NB4 (cell line): ENCODE data around the gene PLEKHA6.

Experiments used
- DNase-seq: peaks from one replicate; pipeline ENCODE4 v3.0.0; 2010; ENCODE audit warnings: low read depth
- H3K4me3 ChIP-seq: one replicate; pipeline ENCODE4 v1.5.1; 2011; ENCODE audit warnings: mild to moderate bottlenecking, low read depth, low read length, moderate library complexity
- CTCF ChIP-seq: IDR thresholded peaks from one replicate; pipeline ENCODE4 v1.5.1; 2012; ENCODE audit warnings: low read depth, low read length
- MAX ChIP-seq: IDR thresholded peaks from 2 replicates; pipeline ENCODE4 v1.6.1; 2011; ENCODE audit warnings: low read depth, low read length
- MYC ChIP-seq: IDR thresholded peaks from 2 replicates; pipeline ENCODE4 v1.6.1; 2011; ENCODE audit warnings: low read depth, low read length
- POLR2A ChIP-seq: IDR thresholded peaks from 2 replicates; pipeline ENCODE4 v1.6.1; 2011; ENCODE audit warnings: mild to moderate bottlenecking; ENCODE audit not compliant: insufficient read length; ENCODE audit errors: extremely low read depth

PLEKHA6 gene

GRCh38 chr1:204267191-204267601 is 92.5 kb downstream of the PLEKHA6 start:
- no peak for DNase-seq

GRCh38 chr1:204266504-204267034 is 93.2 kb downstream of the PLEKHA6 start:
- no peak overlapping the region for H3K4me3 ChIP-seq
- no peak for DNase-seq
- TF ChIP-seq MYC (no peak), POLR2A (no peak), CTCF (no peak), MAX (no peak)

More at GRCh38 chr1:204267191-204267601, 92.5 kb downstream of the PLEKHA6 start:
- H3K4me3 ChIP-seq, result no peak overlapping the region
- no peak for TF ChIP-seq POLR2A
- TF ChIP-seq MYC, result no peak
- TF ChIP-seq MAX, result no peak
- TF ChIP-seq CTCF, result no peak

- no peak overlapping the region for H3K4me3 ChIP-seq
- TF ChIP-seq MYC (no peak), MAX (no peak), CTCF (no peak), POLR2A (no peak)
- no peak for DNase-seq
Measured at GRCh38 chr1:204265665-204266064, 94.1 kb downstream of the PLEKHA6 start.

GRCh38 chr1:204264805-204265204 is 94.9 kb downstream of the PLEKHA6 start:
- no peak for DNase-seq
- TF ChIP-seq MYC (no peak), CTCF (no peak), MAX (no peak), POLR2A (no peak)
- H3K4me3 ChIP-seq, result no peak overlapping the region

- no peak overlapping the region for H3K4me3 ChIP-seq
- TF ChIP-seq MAX (no peak), POLR2A (no peak), MYC (no peak), CTCF (no peak)
- no peak for DNase-seq
Measured at GRCh38 chr1:204263254-204263910, 96.3 kb downstream of the PLEKHA6 start.
